Measurements from ENCODE around the gene LAMTOR2. TPM values are rescaled to one million over a fixed set of nuclear protein-coding genes. Genes with fewer than 3 reads are reported as not detected.

LAMTOR2 gene
- total and polyA plus RNA-seq, 2 of the 8 experiments (the other 6 are each of a cell fraction or from before 2014, with no cell fraction given) = 54.7 to 122 TPM

GRCh38 chr1:156081180-156081916 is 26.8 kb downstream of the LAMTOR2 start:
- Histone ChIP-seq H3K79me1 (ENCODE audit: low read depth, low read length) (peaks cover 15% of the 10 kb centered on the region), H3K9me3 (ENCODE audit: insufficient read depth in 2 of 2, low read depth in 1 of 2, low read length in 1 of 2) (no peaks in the 10 kb centered on the region), H4K8ac (ENCODE audit: extremely low read depth, insufficient read depth, low read length) (peak overlapping the region; percentile 60; the same call in 1 of the 2 replicates), H3K14ac (ENCODE audit: insufficient read length) (peak overlapping the region; percentile 78), H2BK5ac (ENCODE audit: low read depth, low read length) (peak overlapping the region; percentile 98), H3K23me2 (ENCODE audit: low read depth, low read length) (peaks cover 14% of the 10 kb centered on the region), H2AK5ac (ENCODE audit: low read depth, low read length) (0 out of 2 replicates have a peak overlapping the region, but pooled peaks have one; percentile 17), H3K23ac (ENCODE audit: insufficient read length) (no peak overlapping the region), H3K9ac (replicated peaks in 1 of 4; ENCODE audit: extremely low read depth in 1 of 4, low read depth in 3 of 4, low read length in 3 of 4) (peak overlapping the region; percentile 60 to 90 (median 76)), H3K4me3 (ENCODE audit: extremely low read depth in 1 of 4, insufficient read depth in 2 of 4, low read depth in 3 of 4, low read length in 4 of 4) (peak overlapping the region; percentile 86 to 98 (median 94)), H4K91ac (replicated peaks; ENCODE audit: insufficient read length, low read length) (peak overlapping the region; percentile 99), H4K5ac (ENCODE audit: insufficient read length, low read depth, low read length) (peak overlapping the region; percentile 97), H3K4me2 (ENCODE audit: insufficient read depth in 1 of 2, low read depth in 2 of 2, low read length in 2 of 2) (peak overlapping the region; percentile 76 to 79), H2BK15ac (ENCODE audit: low read length) (no peak overlapping the region), H3K36me3 (ENCODE audit: control insufficient read depth in 2 of 4, insufficient read depth in 4 of 4, low read length in 3 of 4) (peaks cover 0 to 15% (median 7%) of the 10 kb centered on the region in 4 experiments; a peak in 5 of 8 replicates), H3K27me3 (replicated peaks in 1 of 4; ENCODE audit: control insufficient read depth in 3 of 4, extremely low read depth in 1 of 4, insufficient read depth in 3 of 4, low read length in 3 of 4) (no peaks in the 10 kb centered on the region), H4K20me1 (replicated peaks in 1 of 2; ENCODE audit: control insufficient read depth in 1 of 2, insufficient read depth in 2 of 2, low read length in 2 of 2) (peaks cover 14 to 23% of the 10 kb centered on the region in 2 experiments), H3K4me1 (replicated peaks in 1 of 4; ENCODE audit: control insufficient read depth in 3 of 4, insufficient read depth in 4 of 4, low read length in 3 of 4) (peaks cover 15 to 33% (median 20%) of the 10 kb centered on the region in 4 experiments), H3K4ac (replicated peaks; ENCODE audit: insufficient read length, low read depth, low read length) (peak overlapping the region; percentile 87), H3K18ac (ENCODE audit: extremely low read depth, low read length) (peak overlapping the region; percentile 97), H3K79me2 (ENCODE audit: control insufficient read depth in 1 of 2, insufficient read depth in 2 of 2, low read length in 2 of 2) (peaks cover 19 to 72% of the 10 kb centered on the region in 2 experiments), H2BK12ac (ENCODE audit: low read depth, low read length) (peak overlapping the region; percentile 87; the same call in 1 of the 2 replicates), H2BK20ac (ENCODE audit: low read length) (0 out of 2 replicates have a peak overlapping the region, but pooled peaks have one; percentile 34), H2AFZ (ENCODE audit: low read length) (no peak overlapping the region), H2BK120ac (replicated peaks; ENCODE audit: low read depth, low read length) (peak overlapping the region; percentile 81), H3K56ac (replicated peaks; ENCODE audit: insufficient read length, low read depth, low read length) (peak overlapping the region; percentile 93), H3K27ac (ENCODE audit: low read depth, low read length) (peak overlapping the region; percentile 86)
- 2% methylated on average over 19 of the region's 61 CpGs; no CpG with 5 or more reads in 1 of the 2 experiments for WGBS, 2 experiments (ENCODE audit: extremely low coverage in 1 of 2, insufficient coverage in 1 of 2, insufficient read length in 1 of 2, insufficient replicate concordance in 2 of 2, low coverage in 1 of 2, low lambda C conversion rate in 2 of 2, missing lambda C conversion rate in 1 of 2)
- ChIA-PET POLR2A (ENCODE audit: partially characterized antibody) (interaction anchor here (1.0 to 29.6 kb wide), 12 partner anchors 7 to 147 kb away, joined by 3 to 763 read pairs (median 12); partner anchors contain the start of genes ARHGEF2, KHDC4, LMNA and RAB25), CTCF (ENCODE audit: partially characterized antibody) (interaction anchor here (0.8 to 29.5 kb wide), 3 partner anchors 8 to 50 kb away, joined by 4 to 1994 read pairs (median 5); partner anchors contain the start of gene LMNA)
- DNase-seq (ENCODE audit: low read depth in 1 of 2, low spot score in 2 of 2) (no peak), FAIRE-seq (no peak)
- TF ChIP-seq SIN3A (conservative IDR thresholded peaks at IDR 0.05 in 1 of 2, IDR thresholded peaks at IDR 0.05 in 1 of 2; ENCODE audit: low read depth in 1 of 2, low read length in 2 of 2) (peak in 1 of 2 experiments; percentile 56; a peak in 2 of 4 replicates), TAF1 (IDR thresholded peaks at IDR 0.05; ENCODE audit: low read depth, low read length) (peak; percentile 9; the same call in 1 of the 2 replicates), ASH2L (IDR thresholded peaks at IDR 0.05; ENCODE audit: low read length) (peak; percentile 27), CREB1 (IDR thresholded peaks at IDR 0.05) (no peak), PHF8 (conservative IDR thresholded peaks at IDR 0.05; ENCODE audit: low read depth, low read length) (0 out of 2 replicates have a peak, but pooled peaks have one; percentile 22), EP300 (IDR thresholded peaks at IDR 0.05; ENCODE audit: borderline replicate concordance in 1 of 2, low read depth in 2 of 2, low read length in 2 of 2) (no peak), SAP30 (IDR thresholded peaks at IDR 0.05; ENCODE audit: insufficient read depth, insufficient replicate concordance, low read length) (peak; percentile 88), JUND (IDR thresholded peaks at IDR 0.05; ENCODE audit: low read length) (no peak), MAX (IDR thresholded peaks at IDR 0.05) (peak; percentile 92)
